Embryonic facial prominence (tissue), 1 donor: Measurements from ENCODE around the gene KCNE3.
A peak's percentile ranks its signal among the peaks of the same experiment; 100 is the strongest.
"Not testable (repeated sequence)": the region's sequence is repeated elsewhere in the genome, so short reads cannot be mapped to it uniquely, and the experiment has no call there.

Source experiments
- DNase-seq: peaks from one replicate; pipeline ENCODE4 v3.0.0-alpha.2; 2016; ENCODE audit errors: extremely low spot score

The KCNE3 gene

GRCh38 chr11:74443071-74443864 lies 24.1 kb downstream of the KCNE3 start:
- DNase-seq: no peak

DNA sequence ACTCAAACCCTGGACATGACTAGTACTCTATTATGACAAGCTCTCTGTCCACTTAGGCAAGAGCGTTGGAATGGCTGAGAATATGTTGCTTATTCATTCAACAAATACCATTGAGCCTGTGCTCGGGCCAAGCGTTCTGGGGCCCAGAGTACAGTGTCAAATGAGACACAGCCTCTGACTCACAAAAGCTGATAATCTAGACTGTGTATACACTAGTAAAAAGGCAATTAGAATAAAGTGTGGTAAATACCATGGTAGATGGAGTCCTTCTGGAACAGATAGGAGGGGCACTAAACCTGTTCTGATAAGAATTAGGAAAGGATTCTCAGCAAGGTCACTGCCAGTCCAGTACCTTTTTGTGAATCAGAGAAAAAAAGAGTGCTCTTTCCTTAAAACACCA lies 24.7 kb downstream of the KCNE3 start:
- no peak for DNase-seq

DNA sequence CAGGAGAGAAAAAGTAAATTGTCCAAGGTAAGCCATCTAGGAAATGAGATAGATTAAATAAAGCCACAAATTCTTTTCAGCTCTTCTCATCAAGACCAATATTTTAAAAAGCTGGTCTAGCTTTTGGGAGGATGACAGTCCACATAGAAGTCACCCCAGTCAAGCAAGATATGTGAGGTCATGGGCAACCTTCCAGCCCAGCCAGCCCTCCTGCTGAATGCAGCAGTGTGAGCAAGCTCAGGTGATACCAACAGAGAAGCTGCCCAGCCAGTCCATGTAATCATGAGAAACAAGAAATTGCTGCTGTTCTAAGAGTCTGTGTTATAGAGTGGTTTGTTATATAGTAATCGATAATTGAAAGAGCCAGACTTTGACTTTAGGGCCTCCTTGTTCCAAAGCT lies 28.7 kb downstream of the KCNE3 start:
- no peak for DNase-seq

DNA sequence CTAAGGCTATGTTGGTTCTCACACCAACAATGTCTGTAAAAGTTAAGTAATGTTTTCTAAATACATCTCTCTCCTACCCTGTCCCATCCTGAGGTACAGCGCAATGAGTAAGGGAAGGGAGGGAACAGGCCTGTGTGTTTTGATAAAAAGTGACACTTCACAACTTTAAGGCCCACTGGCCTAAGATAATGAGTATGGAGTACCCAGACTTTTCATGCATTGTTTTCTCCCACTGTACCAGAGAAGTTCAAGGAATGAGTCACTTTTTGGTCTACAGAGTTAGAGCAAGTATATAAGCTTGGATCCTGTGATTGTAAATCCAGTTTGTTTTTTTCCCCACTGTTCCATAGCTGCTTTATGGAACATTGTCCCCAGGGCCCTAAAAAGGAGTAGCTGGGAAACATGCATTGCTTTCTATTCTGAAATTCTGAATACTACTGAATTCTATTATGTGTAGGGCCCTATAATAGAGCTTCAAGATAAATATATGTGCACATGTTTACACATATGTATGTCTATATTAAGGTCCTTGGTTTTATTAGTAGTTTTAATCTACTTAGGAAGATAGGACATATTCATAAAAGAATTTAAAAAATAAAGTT lies 29.8 kb downstream of the KCNE3 start:
- no peak for DNase-seq

GRCh38 chr11:74434528-74434927 lies 32.8 kb downstream of the KCNE3 start:
- no peak for DNase-seq

DNA sequence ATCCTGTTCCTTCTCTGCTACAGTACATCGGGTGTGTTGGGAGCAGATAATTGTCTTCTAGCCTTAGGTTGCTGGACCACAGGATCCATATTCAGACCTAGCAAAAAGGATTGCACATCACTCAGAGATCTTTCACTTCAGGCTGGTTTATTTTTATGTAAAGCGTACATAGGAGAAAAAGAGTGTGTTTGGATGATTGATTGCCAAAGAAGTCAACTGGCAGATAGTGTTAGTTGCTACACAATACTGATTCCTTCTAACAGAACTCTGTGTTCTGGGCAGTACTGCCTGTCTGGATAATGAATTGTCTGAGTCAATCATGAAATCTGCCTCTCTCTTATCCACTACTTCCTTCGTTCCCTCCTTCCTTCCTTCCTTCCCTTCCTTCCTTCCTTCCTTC lies 38.1 kb downstream of the KCNE3 start:
- DNase-seq: no peak

GRCh38 chr11:74427384-74427886 lies 39.9 kb downstream of the KCNE3 start:
- DNase-seq: no peak

GRCh38 chr11:74425100-74425499 lies 42.2 kb downstream of the KCNE3 start:
- DNase-seq: no peak

DNA sequence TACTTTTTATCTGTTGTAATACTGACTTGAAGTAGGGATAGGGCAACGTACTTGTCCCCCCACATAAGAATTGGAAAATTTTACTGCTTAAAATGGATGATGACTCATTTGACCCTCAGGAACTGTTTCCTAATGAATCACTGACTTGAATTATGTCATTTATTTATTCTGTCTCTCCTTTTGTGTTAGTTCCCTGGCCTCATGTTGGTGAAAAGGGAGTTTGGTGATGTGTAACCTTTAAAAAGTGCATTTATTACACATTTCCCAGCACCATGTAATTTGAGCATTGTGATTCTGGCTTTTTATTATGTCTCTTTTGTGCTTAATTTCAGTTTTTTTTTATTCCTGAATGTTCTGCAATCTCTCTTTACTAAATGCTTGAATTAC lies 48.8 kb downstream of the KCNE3 start:
- DNase-seq: no peak

DNA sequence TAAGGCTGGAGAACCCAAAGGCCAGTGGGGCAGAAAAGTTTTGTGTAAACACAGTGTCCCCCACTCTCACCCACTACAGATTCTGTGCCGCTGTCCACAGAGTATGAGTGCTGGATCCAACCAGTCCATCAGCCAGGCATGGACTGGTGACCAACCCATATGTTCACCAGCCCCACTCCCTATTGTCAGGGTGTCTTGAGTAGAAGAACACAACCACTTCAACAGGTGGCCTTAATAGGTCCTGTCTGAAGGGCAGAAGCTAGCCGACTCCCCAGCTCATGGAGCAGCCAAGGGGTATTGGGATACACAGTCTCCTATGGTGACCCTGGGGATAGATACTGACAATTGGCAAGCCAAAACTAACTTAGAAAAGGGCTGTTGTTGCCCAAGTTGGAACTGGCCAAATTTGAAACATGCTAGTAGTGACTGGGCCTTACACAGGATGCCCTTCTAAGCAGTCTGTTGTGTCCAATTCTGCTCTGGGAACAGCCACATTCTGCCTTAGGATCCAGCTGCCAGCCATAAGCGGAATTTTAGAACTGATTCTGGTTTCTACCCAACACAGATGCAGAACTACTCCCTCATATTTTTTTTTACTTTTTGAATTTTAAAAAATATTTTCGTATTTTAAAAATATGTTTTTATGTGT lies 49.4 kb downstream of the KCNE3 start:
- no peak for DNase-seq

GRCh38 chr11:74417379-74417804 lies 50.0 kb downstream of the KCNE3 start:
- peak; percentile 9 for DNase-seq

DNA sequence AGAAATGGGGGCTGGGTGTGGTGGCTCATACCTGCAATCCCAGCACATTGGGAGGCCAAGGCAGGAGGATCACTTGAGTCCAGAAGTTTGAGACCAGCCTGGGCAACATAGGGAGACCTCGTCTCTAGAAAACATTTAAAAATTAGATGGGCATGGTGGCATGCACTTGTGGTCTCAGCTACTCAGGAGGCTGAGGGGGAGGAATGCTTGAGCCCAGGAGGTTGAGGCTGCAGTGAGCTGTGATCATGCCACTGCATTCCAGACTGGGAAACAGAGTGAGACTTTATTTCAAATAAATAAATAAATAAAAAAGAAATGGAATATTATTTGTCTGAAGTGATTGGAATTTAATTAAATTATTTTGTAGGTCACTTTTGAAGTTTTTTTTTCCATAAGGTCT lies 50.4 kb downstream of the KCNE3 start:
- not testable (repeated sequence) for DNase-seq

DNA sequence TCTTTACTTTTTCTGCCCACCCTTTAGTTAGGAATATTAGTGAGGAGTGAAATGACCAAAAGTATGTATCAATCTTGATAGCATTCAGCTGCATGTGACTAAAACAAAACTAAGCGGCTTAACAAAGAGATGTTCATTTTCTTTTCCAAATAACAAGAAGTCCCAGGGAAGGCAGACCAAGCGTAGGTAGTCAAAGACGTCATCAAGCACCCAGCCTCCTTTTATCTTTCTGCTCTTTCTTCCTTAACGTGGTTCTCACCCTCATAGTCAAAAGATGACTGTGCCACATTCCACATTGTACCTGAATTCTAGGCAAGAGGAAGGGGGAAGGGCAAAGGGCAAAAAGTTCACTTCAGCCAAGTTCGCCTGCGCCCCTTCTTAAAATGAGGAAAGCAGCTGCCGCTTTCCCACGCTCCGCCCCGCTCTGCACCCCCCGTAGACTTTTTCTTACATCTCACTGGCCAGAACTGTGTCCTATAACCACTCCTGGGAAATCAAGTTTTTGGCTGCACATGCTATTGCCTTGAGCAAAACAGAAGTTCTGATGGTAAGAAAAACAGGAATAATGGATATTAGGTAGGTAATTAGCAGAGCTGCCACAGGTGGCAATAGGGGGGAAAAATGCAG lies 54.5 kb downstream of the KCNE3 start:
- DNase-seq: no peak

DNA sequence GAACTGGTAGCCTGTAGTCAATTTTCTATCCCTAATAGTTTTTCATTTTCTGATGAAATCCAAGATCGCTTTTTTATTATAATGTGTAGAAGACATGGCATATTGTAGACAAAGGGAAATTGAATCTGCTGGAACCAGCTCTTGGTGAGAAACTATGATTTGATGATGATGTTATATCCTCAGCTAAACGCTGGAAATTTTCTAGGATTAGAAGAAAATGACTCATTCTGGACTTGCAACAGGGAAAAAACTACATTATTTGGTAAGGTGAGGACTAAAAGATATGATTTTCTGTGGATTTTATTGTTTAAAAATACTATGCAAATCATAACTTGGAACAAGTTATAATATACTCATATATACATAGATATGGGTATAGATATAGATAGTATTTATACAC lies 55.0 kb downstream of the KCNE3 start:
- DNase-seq: no peak

GRCh38 chr11:74409633-74410032 lies 57.7 kb downstream of the KCNE3 start:
- no peak for DNase-seq
